H1 (cell line): ENCODE data around the gene C7orf57.

Experiments
- CEBPB ChIP-seq: IDR thresholded peaks from 2 replicates; pipeline ENCODE4 v1.6.1; 2012; ENCODE audit warnings: low read depth, low read length
- EZH2 ChIP-seq: fragments of 200-600 bp; sonication (generic); IDR thresholded peaks from 2 replicates; pipeline ENCODE4 v1.7.1; 2012; ENCODE audit warnings: low read depth, mild to moderate bottlenecking, moderate library complexity, low read length, inconsistent platforms; ENCODE audit not compliant: severe bottlenecking
- GABPA ChIP-seq: IDR thresholded peaks from 2 replicates; pipeline ENCODE4 v1.6.1; 2011; ENCODE audit warnings: mild to moderate bottlenecking, low read length, moderate library complexity, borderline replicate concordance; ENCODE audit not compliant: insufficient read depth
- JUN ChIP-seq: IDR thresholded peaks from 2 replicates; pipeline ENCODE4 v1.6.1; 2011; ENCODE audit warnings: low read depth, mild to moderate bottlenecking, improper control_type of control experiment, low read length
- POLR2A ChIP-seq, 2 experiments: IDR thresholded peaks; 1 replicate in 1 of 2; 2 replicates in 1 of 2; pipeline ENCODE4 v1.6.1; 2011; ENCODE audit warnings: low read depth in 2 of 2, low read length in 2 of 2, mild to moderate bottlenecking in 2 of 2; ENCODE audit errors: control extremely low read depth in 1 of 2
- SIN3A ChIP-seq, 2 experiments: IDR thresholded peaks in 1 of 2; conservative IDR thresholded peaks in 1 of 2; 2 replicates each; pipeline ENCODE4 v1.6.1; 2011 to 2012; ENCODE audit warnings: low read length in 2 of 2, improper control_type of control experiment in 1 of 2, low read depth in 1 of 2, mild to moderate bottlenecking in 1 of 2

DNA sequence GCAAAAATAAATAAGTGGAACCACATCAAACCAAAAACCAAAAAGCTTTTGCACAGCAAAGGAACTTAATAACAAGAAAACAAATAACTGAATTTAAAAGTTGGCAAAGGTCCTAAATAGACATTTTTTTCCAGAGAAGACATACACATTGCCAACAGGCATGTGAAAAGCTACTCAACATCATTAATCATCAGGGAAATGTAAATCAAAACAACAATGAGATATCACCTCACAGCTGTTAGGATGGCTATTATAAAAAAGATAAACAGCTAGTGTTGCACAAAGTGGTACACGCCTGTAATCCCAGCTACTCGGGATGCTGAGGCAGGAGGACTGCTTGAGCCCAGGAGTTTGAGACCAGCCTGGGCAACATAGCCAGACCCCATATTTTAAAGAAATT, 4.2 kb upstream of the C7orf57 start:
- TF ChIP-seq JUN (no peak), EZH2 (no peak), GABPA (no peak), SIN3A (conservative IDR thresholded peaks at IDR 0.05 in 1 of 2, IDR thresholded peaks at IDR 0.05 in 1 of 2; ENCODE audit: low read depth in 1 of 2, low read length in 2 of 2) (no peak), CEBPB (no peak), POLR2A (IDR thresholded peaks at IDR 0.05; ENCODE audit: control extremely low read depth in 1 of 2, low read depth in 2 of 2, low read length in 2 of 2) (no peak)
